Stimulated activated CD4-positive, alpha-beta T cell treated with anti-CD3 and anti-CD28 coated beads, TNF-alpha, amount 100 ng/mL, for 4 hours (primary cell): Measurements from ENCODE around the gene TMEM186.
"Not testable (repeated sequence)": the region's sequence is repeated elsewhere in the genome, so short reads cannot be mapped to it uniquely, and the experiment has no call there.

ENCODE experiments used
- DNase-seq, 3 experiments: peaks; one replicate each; pipeline ENCODE4 v3.0.0-alpha.2; 2020; ENCODE audit warnings: low read depth in 3 of 3

Gene TMEM186

GRCh38 chr16:8797364-8798173 is at the start of gene TMEM186, which contains the start of gene PMM2:
Gene TMEM186 (minus strand): TSS chr16:8797639. CDS start chr16:8797614, 25 bp downstream.
Gene PMM2 (plus strand): TSS chr16:8797839. CDS start chr16:8797883, 44 bp downstream.
- DNase-seq: peak; percentile 79 to 92 (median 92)

- no peak for DNase-seq
Measured at GRCh38 chr16:8847145-8847544, 49.7 kb upstream of the TMEM186 start.

- no peak for DNase-seq
Measured at GRCh38 chr16:8846401-8846932, 49.0 kb upstream of the TMEM186 start.

GRCh38 chr16:8845699-8846298 is 48.4 kb upstream of the TMEM186 start:
- DNase-seq: no peak

- not testable (repeated sequence) for DNase-seq
Measured at GRCh38 chr16:8843296-8843695, 45.9 kb upstream of the TMEM186 start.

GRCh38 chr16:8842016-8842415 is 44.6 kb upstream of the TMEM186 start:
- not testable (repeated sequence) for DNase-seq

- DNase-seq: not testable (repeated sequence)
Measured at GRCh38 chr16:8837594-8837993, 40.2 kb upstream of the TMEM186 start.

GRCh38 chr16:8836797-8837196 is 39.4 kb upstream of the TMEM186 start:
- DNase-seq: not testable (repeated sequence)

GRCh38 chr16:8832717-8833105 is 35.3 kb upstream of the TMEM186 start:
- DNase-seq: no peak

GRCh38 chr16:8831871-8832716 is 34.7 kb upstream of the TMEM186 start:
- no peak for DNase-seq

- DNase-seq: no peak
Measured at GRCh38 chr16:8831450-8831849, 34.0 kb upstream of the TMEM186 start.

- DNase-seq: no peak
Measured at GRCh38 chr16:8828541-8829165, 31.2 kb upstream of the TMEM186 start.

GRCh38 chr16:8826278-8826879 is 28.9 kb upstream of the TMEM186 start:
- DNase-seq: no peak

- DNase-seq: no peak
Measured at GRCh38 chr16:8822403-8822802, 25.0 kb upstream of the TMEM186 start.

GRCh38 chr16:8819411-8820034 is 22.1 kb upstream of the TMEM186 start:
- DNase-seq: no peak

GRCh38 chr16:8818504-8819270 is 21.2 kb upstream of the TMEM186 start:
- no peak for DNase-seq

GRCh38 chr16:8816967-8817655 is 19.7 kb upstream of the TMEM186 start:
- no peak for DNase-seq

- DNase-seq: no peak
Measured at GRCh38 chr16:8814095-8814806, 16.8 kb upstream of the TMEM186 start.
